ENCODE measurements around the gene GRIK3.

DNA sequence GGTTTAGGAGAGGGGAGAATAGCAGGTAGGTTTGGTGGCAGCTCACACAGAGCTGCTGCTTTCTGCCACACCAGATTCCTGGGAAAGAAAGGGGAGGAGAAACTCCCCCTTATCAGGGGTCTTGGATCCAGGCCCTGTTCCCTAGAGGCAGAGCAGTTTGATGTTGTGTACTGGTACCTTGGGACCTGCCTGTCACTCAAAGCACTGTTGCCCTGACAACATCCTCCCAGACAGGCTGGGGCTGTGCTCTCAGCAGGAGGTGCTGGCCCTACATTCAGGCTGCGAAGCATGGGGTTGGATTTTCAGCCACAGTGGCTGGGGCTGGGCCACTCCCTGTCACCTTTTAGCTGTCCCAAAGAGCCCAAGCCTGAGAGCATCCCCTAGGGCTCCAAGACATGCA, 188.0 kb downstream of the GRIK3 start:
- no peak for TF ChIP-seq CTCF (IDR thresholded peaks at IDR 0.05; ENCODE audit: low read depth, low read length, poor library complexity, severe bottlenecking)
- TF ChIP-seq EZH2phosphoT487 (IDR thresholded peaks at IDR 0.05; ENCODE audit: borderline replicate concordance, low read length): no peak

All from DOHH2 (cell line).